VCaP (cell line): ENCODE results near the gene AJAP1.

Experiments
- H3K27ac ChIP-seq: fragments of 450-650 bp; 2 replicates; pipeline ENCODE4 v1.5.1; 2017
- CTCF ChIP-seq: fragments of 450-650 bp; conservative IDR thresholded peaks from 2 replicates; pipeline ENCODE4 v1.5.1; 2017; ENCODE audit warnings: mild to moderate bottlenecking, moderate library complexity

Gene AJAP1

GRCh38 chr1:4654764-4655673 lies 610 bp downstream of the AJAP1 start:
- TF ChIP-seq CTCF: peak; percentile 20; the same call in 1 of the 2 replicates

GRCh38 chr1:4655674-4656532 lies 1.5 kb downstream of the AJAP1 start:
- H3K27ac ChIP-seq: no peak overlapping the region
- TF ChIP-seq CTCF: peak; percentile 97

More at GRCh38 chr1:4654764-4655673, 610 bp downstream of the AJAP1 start:
- no peak overlapping the region for H3K27ac ChIP-seq

GRCh38 chr1:4656533-4657140 lies 2.2 kb downstream of the AJAP1 start:
- no peak overlapping the region for H3K27ac ChIP-seq
- TF ChIP-seq CTCF: no peak; the same call in 1 of the 2 replicates

GRCh38 chr1:4657244-4657789 lies 2.9 kb downstream of the AJAP1 start:
- TF ChIP-seq CTCF: no peak
- no peak overlapping the region for H3K27ac ChIP-seq

- no peak for TF ChIP-seq CTCF
- H3K27ac ChIP-seq: no peak overlapping the region
Observed at GRCh38 chr1:4657960-4658541, 3.6 kb downstream of the AJAP1 start.

- H3K27ac ChIP-seq: no peak overlapping the region
- no peak for TF ChIP-seq CTCF
Observed at GRCh38 chr1:4658643-4659628, 4.5 kb downstream of the AJAP1 start.
